Right renal pelvis (tissue), 4 donors: Measurements from ENCODE around the gene DNM1L. TPM values are rescaled to one million over a fixed set of nuclear protein-coding genes. Genes with fewer than 3 reads are reported as not detected.

Experiments used
- polyA plus RNA-seq, 4 donors: library from polyadenylated mRNA; unstranded; fragments of 120-200 nt; gene quantifications; one replicate each; pipeline ENCODE4 v1.2.1, GENCODE V29; 2013; ENCODE audit not compliant: insufficient read length in 4 of 4

The DNM1L gene
- polyA plus RNA-seq, 4 donors, result 87.3 to 114 (median 102) TPM

Other genes with a start within 250 kb of the DNM1L start
- gene YARS2, start 76.6 kb downstream of the DNM1L start, polyA plus RNA-seq, result 10 to 100 TPM; 32.0 to 36.0 (median 34.4) TPM
- gene PKP2, start 217.5 kb downstream of the DNM1L start, polyA plus RNA-seq, result 10 to 100 TPM; 20.5 to 24.6 (median 22.2) TPM